NT2/D1 (cell line): ENCODE data around the gene CALD1.
"Not testable (repeated sequence)": the region's sequence is repeated elsewhere in the genome, so short reads cannot be mapped to it uniquely, and the experiment has no call there.

Experiments used
- DNase-seq: peaks from one replicate; pipeline ENCODE4 v3.0.0-alpha.2; 2011; ENCODE audit warnings: low read depth, low spot score
- H3K27me3 ChIP-seq: 2 replicates; pipeline ENCODE4 v1.6.0; 2011; ENCODE audit warnings: mild to moderate bottlenecking; ENCODE audit not compliant: insufficient read length, insufficient read depth
- H3K36me3 ChIP-seq: 2 replicates; pipeline ENCODE4 v1.6.1; 2011; ENCODE audit warnings: mild to moderate bottlenecking, low read length, mixed read lengths; ENCODE audit not compliant: insufficient read depth, insufficient read length
- H3K4me1 ChIP-seq: 2 replicates; pipeline ENCODE4 v1.5.1; 2011; ENCODE audit not compliant: insufficient read depth, insufficient read length
- H3K4me3 ChIP-seq: 2 replicates; pipeline ENCODE4 v1.5.1; 2011; ENCODE audit warnings: low read depth; ENCODE audit not compliant: insufficient read length
- H3K9ac ChIP-seq: 2 replicates; pipeline ENCODE4 v1.6.0; 2011; ENCODE audit warnings: low read depth; ENCODE audit not compliant: insufficient read length
- H3K9me3 ChIP-seq: 2 replicates; pipeline ENCODE4 v1.5.1; 2011; ENCODE audit warnings: mild to moderate bottlenecking, low read length; ENCODE audit not compliant: insufficient read depth
- SUZ12 ChIP-seq: IDR thresholded peaks from 2 replicates; pipeline ENCODE4 v1.6.1; 2011; ENCODE audit not compliant: insufficient read length, insufficient read depth; ENCODE audit errors: extremely low read depth
- YY1 ChIP-seq: IDR thresholded peaks from 2 replicates; pipeline ENCODE4 v1.6.1; 2011; ENCODE audit not compliant: insufficient read length, insufficient read depth
- ZNF274 ChIP-seq: IDR thresholded peaks from 2 replicates; pipeline ENCODE4 v1.6.1; 2011; ENCODE audit warnings: mild to moderate bottlenecking, low read depth, low read length

The CALD1 gene

GRCh38 chr7:134957005-134957404, 177.6 kb downstream of the CALD1 start:
- no peaks in the 10 kb centered on the region for H3K27me3 ChIP-seq
- DNase-seq, result no peak
- no peaks in the 10 kb centered on the region for H3K4me1 ChIP-seq
- no peak for TF ChIP-seq SUZ12
- TF ChIP-seq YY1, result no peak
- no peak for TF ChIP-seq ZNF274
- no peaks in the 10 kb centered on the region for H3K9me3 ChIP-seq
- no peak overlapping the region for H3K9ac ChIP-seq
- no peak overlapping the region for H3K4me3 ChIP-seq
- peaks cover 82% of the 10 kb centered on the region for H3K36me3 ChIP-seq

GRCh38 chr7:134959810-134960209, 180.4 kb downstream of the CALD1 start:
- Histone ChIP-seq H3K4me3 (no peak overlapping the region), H3K36me3 (peaks cover 90% of the 10 kb centered on the region), H3K27me3 (no peaks in the 10 kb centered on the region), H3K4me1 (no peaks in the 10 kb centered on the region), H3K9me3 (no peaks in the 10 kb centered on the region), H3K9ac (no peak overlapping the region)
- TF ChIP-seq YY1 (no peak), SUZ12 (no peak), ZNF274 (no peak)
- no peak for DNase-seq

GRCh38 chr7:134962270-134962780, 182.9 kb downstream of the CALD1 start:
- no peak overlapping the region for H3K9ac ChIP-seq
- H3K4me1 ChIP-seq, result no peaks in the 10 kb centered on the region
- no peaks in the 10 kb centered on the region for H3K9me3 ChIP-seq
- H3K4me3 ChIP-seq, result no peak overlapping the region
- no peaks in the 10 kb centered on the region for H3K27me3 ChIP-seq
- TF ChIP-seq YY1 (no peak), ZNF274 (no peak), SUZ12 (no peak)
- DNase-seq, result no peak
- peaks cover 93% of the 10 kb centered on the region for H3K36me3 ChIP-seq

- no peaks in the 10 kb centered on the region for H3K27me3 ChIP-seq
- H3K4me3 ChIP-seq, result no peak overlapping the region
- H3K9ac ChIP-seq, result no peak overlapping the region
- DNase-seq, result no peak
- H3K36me3 ChIP-seq, result peaks cover 91% of the 10 kb centered on the region
- H3K4me1 ChIP-seq, result no peaks in the 10 kb centered on the region
- TF ChIP-seq YY1 (no peak), SUZ12 (no peak)
- H3K9me3 ChIP-seq, result no peaks in the 10 kb centered on the region
Measured at GRCh38 chr7:134963036-134963435, 183.6 kb downstream of the CALD1 start.

- Histone ChIP-seq H3K4me1 (no peaks in the 10 kb centered on the region), H3K27me3 (no peaks in the 10 kb centered on the region), H3K9ac (no peak overlapping the region), H3K36me3 (peaks cover 62% of the 10 kb centered on the region), H3K9me3 (no peaks in the 10 kb centered on the region), H3K4me3 (no peak overlapping the region)
- no peak for DNase-seq
- TF ChIP-seq ZNF274, result no peak
- TF ChIP-seq SUZ12, result no peak
- TF ChIP-seq YY1, result no peak
Measured at GRCh38 chr7:134966691-134967090, 187.3 kb downstream of the CALD1 start.

GRCh38 chr7:134968110-134968509, 188.7 kb downstream of the CALD1 start:
- TF ChIP-seq ZNF274, result no peak
- TF ChIP-seq SUZ12, result no peak
- no peak for TF ChIP-seq YY1
- peaks cover 49% of the 10 kb centered on the region for H3K36me3 ChIP-seq
- H3K4me3 ChIP-seq, result no peak overlapping the region
- H3K27me3 ChIP-seq, result no peaks in the 10 kb centered on the region
- no peak for DNase-seq
- no peaks in the 10 kb centered on the region for H3K4me1 ChIP-seq
- H3K9ac ChIP-seq, result no peak overlapping the region
- H3K9me3 ChIP-seq, result no peaks in the 10 kb centered on the region

- H3K36me3 ChIP-seq, DNase-seq, H3K9ac ChIP-seq, H3K27me3 ChIP-seq, H3K4me3 ChIP-seq, H3K4me1 ChIP-seq, H3K9me3 ChIP-seq: not testable (repeated sequence)
Measured at GRCh38 chr7:134981645-134982044, 202.2 kb downstream of the CALD1 start.

GRCh38 chr7:134985894-134986362, 206.5 kb downstream of the CALD1 start:
- no peaks in the 10 kb centered on the region for H3K9me3 ChIP-seq
- H3K4me1 ChIP-seq, result no peaks in the 10 kb centered on the region
- H3K27me3 ChIP-seq, result no peaks in the 10 kb centered on the region
- no peak for TF ChIP-seq SUZ12
- no peak for DNase-seq
- H3K9ac ChIP-seq, result peak overlapping the region; percentile 13
- H3K4me3 ChIP-seq, result peak overlapping the region; percentile 77
- H3K36me3 ChIP-seq, result peaks cover 8% of the 10 kb centered on the region
